Dendritic cell treated with granulocyte-macrophage colony-stimulating factor and Interleukin-4, amounts not matched to agents 40 ng/mL and 50 ng/mL, for 4 days (primary cell): ENCODE data around the gene PON3.

Source experiments
- H3K27ac Mint-ChIP-seq: one replicate; pipeline ENCODE4 v1.8.0; 2022; ENCODE audit warnings: mild to moderate bottlenecking, mixed read lengths
- H3K27me3 Mint-ChIP-seq: one replicate; pipeline ENCODE4 v1.8.0; 2022; ENCODE audit warnings: mild to moderate bottlenecking, mixed read lengths
- H3K36me3 Mint-ChIP-seq: one replicate; pipeline ENCODE4 v1.8.0; 2022; ENCODE audit warnings: low read depth, mixed read lengths
- H3K4me1 Mint-ChIP-seq: one replicate; pipeline ENCODE4 v1.8.0; 2022; ENCODE audit warnings: low read depth, mixed read lengths
- H3K4me3 Mint-ChIP-seq: one replicate; pipeline ENCODE4 v1.8.0; 2022; ENCODE audit warnings: mild to moderate bottlenecking, moderate library complexity, mixed read lengths
- H3K9me3 Mint-ChIP-seq: one replicate; pipeline ENCODE4 v1.8.0; 2022; ENCODE audit warnings: mixed read lengths
- intact Hi-C: fragments of 100-400 bp; cut with micrococcal nuclease; formaldehyde crosslinking; loops from one replicate; pipeline ENCODE4 v1.15.0; 2022

The PON3 gene

DNA sequence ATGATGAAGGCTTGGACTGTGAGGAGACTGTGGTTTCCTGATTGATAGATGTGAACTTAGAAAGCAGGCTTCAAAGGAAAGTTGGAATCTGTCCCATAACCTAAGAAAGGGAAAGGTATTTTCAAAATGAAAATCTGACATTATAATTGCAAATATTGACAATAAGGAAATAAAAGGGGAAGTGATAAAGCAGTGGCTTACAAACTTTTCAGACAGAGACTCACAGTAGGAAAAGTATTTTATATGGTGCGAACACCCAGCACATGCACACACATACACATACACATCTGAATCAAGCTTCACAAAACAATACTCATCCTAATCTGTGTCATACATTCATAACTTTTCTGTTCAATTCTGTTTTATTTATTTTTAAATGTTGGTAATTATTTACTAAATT, 76.6 kb downstream of the PON3 start:
- Mint-ChIP-seq H3K36me3 (no peaks in the 10 kb centered on the region), H3K4me3 (no peak overlapping the region), H3K27ac (no peak overlapping the region), H3K4me1 (no peaks in the 10 kb centered on the region), H3K27me3 (peaks cover 1% of the 10 kb centered on the region), H3K9me3 (no peaks in the 10 kb centered on the region)
- intact Hi-C loops = no loop called here

DNA sequence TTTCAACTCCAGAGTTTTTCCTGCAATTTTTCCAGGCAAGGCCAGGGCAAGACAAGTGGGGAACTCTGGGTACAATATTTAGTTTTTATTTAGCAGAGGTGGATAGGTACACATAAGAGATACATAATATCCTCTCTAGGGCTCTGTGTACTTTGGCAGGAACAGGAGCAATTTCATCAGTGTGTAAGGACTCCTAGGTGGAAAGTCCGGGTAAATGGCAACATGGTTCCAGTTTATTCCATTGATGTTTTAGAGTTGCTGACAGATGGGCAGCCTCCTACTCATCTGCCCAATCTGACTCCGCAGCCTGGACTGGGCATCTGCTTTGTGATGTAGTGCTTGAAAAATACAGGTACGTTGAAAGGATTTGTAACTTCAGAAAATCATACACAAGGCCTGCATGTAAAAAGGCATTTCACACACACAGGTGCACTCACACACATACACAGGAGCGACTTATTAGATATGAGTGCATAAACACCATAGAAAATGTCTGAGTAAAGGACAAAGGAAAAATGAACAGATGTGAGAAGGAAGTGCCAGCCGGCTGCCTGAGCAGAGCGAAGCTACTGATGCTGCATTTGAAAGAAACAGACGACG, 77.6 kb downstream of the PON3 start:
- intact Hi-C loops = no loop called here
- Mint-ChIP-seq H3K27me3 (no peaks in the 10 kb centered on the region), H3K9me3 (no peaks in the 10 kb centered on the region), H3K4me1 (no peaks in the 10 kb centered on the region), H3K36me3 (no peaks in the 10 kb centered on the region), H3K4me3 (no peak overlapping the region), H3K27ac (no peak overlapping the region)

DNA sequence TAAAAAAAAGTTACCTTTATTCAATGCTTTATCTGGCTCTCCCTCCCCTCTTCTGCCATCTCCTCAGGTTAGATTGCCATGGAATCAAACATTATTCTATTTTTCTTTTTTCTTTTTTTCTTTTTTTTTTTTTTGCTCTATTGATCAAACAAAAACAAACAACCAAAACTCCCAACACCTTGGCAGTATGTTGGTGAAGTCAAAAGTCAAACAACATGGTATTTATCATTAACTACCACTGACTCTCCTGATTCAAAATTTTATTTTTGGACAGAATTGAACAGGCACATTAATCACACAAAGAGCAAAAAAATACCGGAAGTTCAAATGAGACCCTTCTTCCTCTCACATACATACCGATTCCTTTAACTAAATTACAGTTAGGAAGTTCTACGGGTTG, 78.2 kb downstream of the PON3 start:
- intact Hi-C loops = no loop called here
- no peak overlapping the region for H3K4me3 Mint-ChIP-seq
- no peaks in the 10 kb centered on the region for H3K27me3 Mint-ChIP-seq
- H3K4me1 Mint-ChIP-seq = no peaks in the 10 kb centered on the region
- no peak overlapping the region for H3K27ac Mint-ChIP-seq
- H3K9me3 Mint-ChIP-seq = no peaks in the 10 kb centered on the region
- no peaks in the 10 kb centered on the region for H3K36me3 Mint-ChIP-seq

DNA sequence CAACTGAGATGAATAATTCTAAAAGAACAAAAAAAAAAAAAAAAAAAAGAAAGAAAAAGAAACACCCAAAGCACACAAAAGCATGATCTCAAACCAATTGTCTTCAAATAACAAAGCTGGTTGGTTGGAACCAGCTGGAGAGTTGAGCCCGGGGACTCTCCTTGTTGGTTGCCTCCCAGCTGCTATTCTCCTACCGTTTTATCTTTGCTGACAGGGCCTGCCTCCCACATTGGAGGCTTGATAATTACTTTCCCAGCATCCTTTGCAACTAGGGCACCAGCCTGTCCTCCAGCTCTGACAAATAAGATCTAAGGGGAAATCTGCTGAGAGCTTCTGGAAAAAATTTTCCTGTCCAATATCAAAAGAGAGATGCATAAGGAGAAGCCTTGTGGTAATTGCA, 78.6 kb downstream of the PON3 start:
- Mint-ChIP-seq H3K27ac (no peak overlapping the region), H3K4me1 (no peaks in the 10 kb centered on the region), H3K9me3 (no peaks in the 10 kb centered on the region), H3K36me3 (no peaks in the 10 kb centered on the region), H3K4me3 (no peak overlapping the region), H3K27me3 (no peaks in the 10 kb centered on the region)
- intact Hi-C loops = no loop called here

DNA sequence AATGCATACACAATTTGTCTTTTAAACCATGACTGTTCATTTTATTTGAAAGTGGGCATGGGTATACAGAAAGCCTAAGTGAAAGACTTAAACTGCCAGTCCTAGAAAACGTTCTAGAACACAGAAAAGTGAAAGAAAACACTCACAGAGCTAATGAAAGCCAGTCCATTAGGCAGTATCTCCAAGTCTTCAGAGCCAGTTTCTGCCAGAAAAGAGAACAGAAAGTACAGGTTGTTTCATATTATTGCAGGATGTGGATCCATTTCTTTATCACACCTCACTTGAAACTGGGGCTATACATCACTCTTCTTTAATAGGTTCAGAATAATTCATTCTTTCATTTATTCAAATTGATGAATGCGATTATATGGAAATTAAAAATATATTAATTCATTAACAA, 79.6 kb downstream of the PON3 start:
- Mint-ChIP-seq H3K27me3 (no peaks in the 10 kb centered on the region), H3K36me3 (no peaks in the 10 kb centered on the region), H3K27ac (no peak overlapping the region), H3K4me1 (no peaks in the 10 kb centered on the region), H3K4me3 (no peak overlapping the region), H3K9me3 (no peaks in the 10 kb centered on the region)
- intact Hi-C loops = no loop called here

DNA sequence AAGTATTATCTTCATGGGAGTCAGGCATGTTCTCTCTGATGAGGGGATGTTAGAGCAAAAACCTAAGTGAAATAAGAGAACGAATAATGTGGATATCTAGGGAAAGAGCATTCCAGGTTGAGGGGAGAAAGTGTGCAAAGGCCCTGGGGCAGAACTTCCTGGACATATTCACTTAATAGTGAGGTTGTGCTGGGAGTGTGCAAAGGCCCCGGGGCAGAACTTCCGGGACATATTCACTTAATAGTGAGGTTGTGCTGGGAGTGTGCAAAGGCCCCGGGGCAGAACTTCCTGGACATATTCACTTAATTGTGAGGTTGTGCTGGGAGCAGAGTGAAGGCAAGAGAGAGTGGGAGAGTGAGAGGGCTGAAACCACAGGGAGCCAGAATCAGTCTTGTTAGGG, 83.6 kb downstream of the PON3 start:
- Mint-ChIP-seq H3K9me3 (no peaks in the 10 kb centered on the region), H3K4me3 (no peak overlapping the region), H3K27ac (no peak overlapping the region), H3K4me1 (no peaks in the 10 kb centered on the region), H3K27me3 (no peaks in the 10 kb centered on the region), H3K36me3 (no peaks in the 10 kb centered on the region)
- intact Hi-C loops = no loop called here

DNA sequence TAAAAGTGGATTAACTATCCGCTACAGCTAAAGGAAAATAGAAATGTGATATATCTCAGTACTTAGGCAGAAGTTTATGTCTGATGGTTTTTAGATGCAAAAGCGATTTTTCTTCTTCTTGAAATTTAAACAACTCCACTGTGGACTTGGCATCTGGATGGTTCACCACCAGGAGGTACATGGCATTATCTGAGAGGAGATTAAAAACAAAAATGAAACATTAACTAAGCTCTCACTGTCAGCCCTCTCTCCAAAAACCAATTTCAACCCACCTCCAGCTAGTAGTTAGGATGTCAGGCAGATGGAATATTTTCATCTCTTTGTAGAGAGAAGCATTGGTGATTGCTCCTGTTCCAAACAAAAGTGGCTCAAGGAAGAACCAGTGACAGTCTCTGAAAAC, 84.8 kb downstream of the PON3 start:
- Mint-ChIP-seq H3K27me3 (no peaks in the 10 kb centered on the region), H3K9me3 (no peaks in the 10 kb centered on the region), H3K27ac (no peak overlapping the region), H3K4me3 (no peak overlapping the region), H3K4me1 (no peaks in the 10 kb centered on the region), H3K36me3 (no peaks in the 10 kb centered on the region)
- intact Hi-C loops = no loop called here

DNA sequence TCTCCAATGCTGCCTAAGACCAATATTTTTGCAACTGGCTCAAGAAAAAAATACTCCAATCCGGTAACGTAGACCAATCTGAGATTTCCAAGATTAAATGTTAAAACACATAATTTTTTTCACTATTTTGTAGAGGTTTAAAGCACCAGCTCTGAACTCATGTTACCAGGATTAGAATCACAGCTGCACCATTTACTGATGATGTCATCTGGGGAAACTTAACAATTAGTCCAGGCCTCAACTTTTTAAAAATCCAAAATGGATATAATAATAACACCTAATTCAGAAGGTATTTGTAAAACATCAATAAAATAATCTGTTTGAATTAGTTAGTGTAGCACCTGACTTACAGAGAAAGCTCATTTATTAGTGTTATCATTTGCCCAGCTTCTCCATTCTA, 86.2 kb downstream of the PON3 start:
- no peaks in the 10 kb centered on the region for H3K36me3 Mint-ChIP-seq
- intact Hi-C loops = no loop called here
- no peaks in the 10 kb centered on the region for H3K4me1 Mint-ChIP-seq
- H3K9me3 Mint-ChIP-seq = no peaks in the 10 kb centered on the region
- H3K4me3 Mint-ChIP-seq = no peak overlapping the region
- H3K27ac Mint-ChIP-seq = no peak overlapping the region
- no peaks in the 10 kb centered on the region for H3K27me3 Mint-ChIP-seq
